ENCODE data around the gene RLN1.
"Not testable (repeated sequence)": the region's sequence is repeated elsewhere in the genome, so short reads cannot be mapped to it uniquely, and the experiment has no call there.

RLN1 gene

DNA sequence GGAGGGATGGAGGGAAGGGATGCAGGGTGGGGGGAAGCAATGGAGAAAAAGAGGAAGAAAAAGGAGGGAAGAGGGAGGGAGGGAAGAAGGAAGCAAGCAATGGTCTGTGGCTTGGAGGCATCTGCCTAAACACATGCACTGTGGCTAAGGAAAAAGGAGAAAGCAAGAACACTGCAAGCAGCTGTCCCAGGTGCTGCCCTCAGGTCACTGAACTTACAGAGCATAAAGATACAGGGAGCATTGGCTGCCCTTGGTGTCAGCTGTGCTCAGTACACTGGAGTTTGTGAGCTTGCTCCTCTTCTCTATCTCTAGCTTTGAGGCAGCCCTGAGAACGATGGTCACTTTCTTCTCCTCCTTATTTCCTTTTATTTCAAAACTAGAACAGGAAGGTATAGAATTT, 18.1 kb downstream of the RLN1 start:
- DNase-seq (ENCODE audit: low spot score) = not testable (repeated sequence)

DNA sequence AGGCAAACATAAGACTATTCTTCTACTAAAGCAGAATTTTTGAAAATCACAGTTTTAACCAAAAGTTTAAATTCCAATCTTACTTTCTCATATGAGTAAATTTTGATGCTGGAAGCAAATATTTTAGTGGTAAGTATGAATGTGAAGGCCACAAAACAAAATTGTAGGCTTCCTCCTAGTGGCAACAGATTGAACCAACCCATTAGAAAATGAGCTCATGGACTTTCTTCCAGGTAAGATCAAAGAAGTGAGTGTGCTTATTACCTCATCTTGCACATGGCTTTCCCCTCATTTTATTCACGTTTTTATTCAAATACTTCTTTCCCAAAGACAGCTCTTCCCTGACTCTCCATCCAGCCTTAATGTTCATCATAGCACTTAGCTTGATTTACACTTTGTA, 18.6 kb downstream of the RLN1 start:
- DNase-seq (ENCODE audit: low spot score) = no peak

DNA sequence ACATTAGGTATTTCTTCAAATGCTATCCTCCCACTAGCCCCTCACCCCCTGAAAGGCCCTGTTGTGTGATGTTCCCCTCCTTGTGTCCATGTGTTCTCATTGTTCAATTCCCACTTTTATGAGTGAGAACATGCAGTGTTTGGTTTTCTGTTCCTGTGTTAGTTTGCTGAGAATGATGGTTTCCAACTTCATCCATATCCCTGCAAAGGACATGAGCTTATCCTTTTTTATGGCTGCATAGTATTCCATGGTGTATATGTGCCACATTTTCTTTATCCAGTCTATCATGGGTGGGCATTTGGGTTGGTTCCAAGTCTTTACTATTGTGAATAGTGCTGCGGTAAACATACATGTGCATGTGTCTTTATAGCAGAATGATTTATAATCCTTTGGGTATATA, 23.3 kb downstream of the RLN1 start:
- DNase-seq (ENCODE audit: low spot score) = not testable (repeated sequence)

DNA sequence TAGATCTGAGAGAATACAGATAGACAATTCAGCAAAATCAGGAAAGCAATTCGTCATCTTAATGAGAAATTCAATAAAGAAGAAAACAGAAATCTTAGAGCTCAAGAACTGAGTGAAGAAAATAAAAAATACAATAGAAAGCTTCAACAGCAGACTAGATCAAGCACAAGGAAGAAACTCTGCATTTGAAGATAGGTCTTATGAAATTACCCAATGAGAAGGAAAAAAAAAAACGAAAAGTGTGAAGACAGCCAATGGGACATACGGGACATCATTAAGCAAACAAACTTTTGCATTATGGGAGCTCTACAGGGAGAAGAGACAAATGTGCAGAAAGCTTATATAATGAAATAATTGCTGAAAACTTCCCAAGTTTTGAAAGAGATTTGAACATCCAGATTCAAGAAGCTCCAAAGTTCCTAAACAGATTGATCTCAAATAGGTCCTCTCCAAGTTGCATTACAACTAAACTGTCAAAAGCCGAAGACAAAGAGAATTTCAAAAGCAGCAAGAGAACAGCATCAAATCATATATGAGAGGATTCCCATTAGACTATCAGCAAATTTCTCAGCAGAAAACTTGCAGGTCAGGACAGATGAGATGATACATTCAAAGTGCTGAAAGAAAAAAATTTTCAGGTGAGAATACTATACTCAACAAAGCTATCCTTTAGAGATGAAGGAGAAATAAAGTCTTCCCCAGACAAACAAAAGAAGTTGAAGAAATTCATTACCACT, 24.3 kb downstream of the RLN1 start:
- no peak for DNase-seq (ENCODE audit: low spot score)

DNA sequence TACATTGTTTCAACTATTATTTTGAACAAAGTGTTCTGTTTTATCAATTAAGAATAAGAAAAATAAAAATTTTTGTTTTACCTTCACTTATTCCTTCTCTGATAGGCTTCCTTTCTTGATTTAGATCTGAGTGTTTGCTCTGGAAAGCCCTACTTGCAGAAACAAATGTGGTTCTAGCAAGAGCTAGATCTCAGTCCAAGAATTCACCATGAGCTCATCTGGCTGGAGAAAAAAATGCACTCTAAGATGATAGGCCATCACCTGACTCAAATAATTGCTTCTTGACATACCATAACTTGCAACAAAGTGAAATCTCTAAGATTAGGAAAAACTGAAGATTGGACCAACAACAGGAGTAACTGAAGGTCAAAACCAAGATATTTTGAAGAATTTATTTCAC, 28.8 kb downstream of the RLN1 start:
- no peak for DNase-seq (ENCODE audit: low spot score)

DNA sequence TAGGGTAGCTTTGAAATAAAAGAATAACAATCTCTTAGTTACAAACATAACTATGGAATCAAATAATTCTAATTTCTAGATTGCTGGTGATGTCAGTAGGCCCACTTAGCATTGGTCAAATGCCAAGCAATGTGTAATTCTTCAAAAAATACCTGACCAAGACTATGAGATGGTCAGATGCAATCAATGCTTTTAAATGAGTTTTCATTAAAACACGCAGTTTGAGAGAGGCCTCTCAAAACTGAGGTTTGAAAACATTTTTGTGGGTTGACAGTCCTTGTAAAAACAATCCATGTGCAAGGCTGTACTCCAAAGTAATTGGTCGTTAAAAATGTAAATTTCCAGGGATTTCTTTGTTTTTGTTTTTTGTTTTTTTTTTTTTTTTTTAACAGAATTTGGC, 33.9 kb downstream of the RLN1 start:
- no peak for DNase-seq (ENCODE audit: low spot score)

DNA sequence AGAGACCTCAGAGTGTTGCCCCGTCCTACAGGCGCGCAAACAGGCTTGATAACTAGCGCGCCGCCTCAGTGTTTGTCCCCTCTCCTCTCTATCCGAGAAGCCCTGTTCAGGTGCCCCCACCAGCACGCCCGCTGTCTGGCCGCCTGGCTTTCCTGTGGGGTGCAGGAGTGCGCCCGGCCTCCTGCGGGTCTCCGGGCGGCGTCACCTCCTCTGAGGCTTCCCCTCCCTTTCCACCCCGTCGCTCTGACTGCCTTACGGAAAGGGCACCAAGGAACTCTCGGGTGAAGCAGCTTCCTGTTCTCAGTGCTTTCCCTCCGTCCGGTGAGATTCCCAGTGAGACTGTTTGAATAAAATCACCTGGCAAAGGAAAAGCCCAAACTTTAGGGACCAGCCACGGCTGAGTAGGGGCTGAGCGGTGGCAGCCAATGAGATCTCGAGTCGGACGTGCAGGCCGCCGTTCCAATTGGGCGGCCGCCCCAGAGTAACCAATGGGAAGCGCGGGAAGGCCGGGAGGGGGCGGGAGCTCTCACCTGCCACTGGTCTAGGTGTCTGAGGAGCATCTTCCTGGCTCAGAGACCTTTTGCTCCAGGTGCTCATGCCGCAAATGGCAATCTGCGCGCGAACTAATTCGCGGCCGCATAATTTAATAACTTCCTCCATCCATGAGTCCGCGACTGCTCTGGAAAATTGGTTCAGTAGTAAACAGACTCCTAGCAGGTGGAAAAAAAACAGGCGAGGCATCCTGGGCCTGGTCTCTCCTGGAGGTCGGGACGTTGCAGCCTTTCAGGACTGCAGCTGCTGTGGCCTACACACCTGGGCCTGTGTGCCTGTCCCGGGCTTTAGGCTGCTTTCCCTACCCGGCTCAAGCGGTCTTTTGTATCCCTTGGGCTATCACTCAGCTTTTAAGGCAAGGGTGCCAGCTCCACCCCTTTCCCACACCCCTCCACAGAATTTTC, 35.6 kb downstream of the RLN1 start, which contains the start of gene RLN2:
Gene RLN2, minus strand, starts transcription at position 877 of the 956 bp plus-strand sequence. Its CDS starts 136 bp downstream, at position 741.
- DNase-seq (ENCODE audit: low spot score) = not testable (repeated sequence)

DNA sequence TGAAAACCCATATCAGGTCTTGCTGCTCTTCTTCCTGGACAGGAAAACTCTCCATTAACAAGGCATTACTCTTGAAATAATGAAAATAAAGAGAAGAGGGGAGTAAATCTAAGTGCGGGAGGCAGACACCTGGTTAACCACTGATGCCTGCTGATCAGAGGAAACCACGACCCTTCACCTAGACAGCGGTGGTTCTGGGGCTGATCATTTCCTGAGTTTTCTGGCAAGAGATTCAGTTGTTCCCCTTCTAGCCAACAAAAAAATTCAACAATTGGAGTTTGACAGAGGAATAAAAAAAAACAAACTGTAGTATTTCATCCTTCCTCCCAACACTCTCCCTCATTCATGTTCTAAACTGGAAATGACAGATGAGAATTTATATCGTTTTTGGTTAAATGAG, 38.1 kb downstream of the RLN1 start:
- DNase-seq (ENCODE audit: low spot score) = no peak

DNA sequence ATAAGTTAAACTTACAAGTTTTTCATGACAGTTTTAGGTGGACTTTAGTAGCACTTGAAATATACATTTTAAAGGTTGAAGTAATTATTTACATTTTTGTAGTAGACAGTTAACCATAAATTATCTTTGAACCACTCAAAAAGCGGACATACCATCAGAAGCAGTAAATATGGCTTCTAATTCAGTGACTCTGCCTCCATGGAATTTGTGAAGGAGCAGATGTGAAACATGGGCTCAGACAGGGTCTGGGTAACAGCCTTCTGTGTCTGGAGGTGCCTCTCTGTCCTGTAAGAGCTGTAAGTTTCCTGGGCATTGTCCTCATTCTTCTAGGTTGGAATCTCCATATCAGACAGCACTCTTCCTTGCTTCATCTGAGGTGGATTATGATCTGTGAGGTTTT, 47.5 kb downstream of the RLN1 start:
- DNase-seq (ENCODE audit: low spot score) = no peak

DNA sequence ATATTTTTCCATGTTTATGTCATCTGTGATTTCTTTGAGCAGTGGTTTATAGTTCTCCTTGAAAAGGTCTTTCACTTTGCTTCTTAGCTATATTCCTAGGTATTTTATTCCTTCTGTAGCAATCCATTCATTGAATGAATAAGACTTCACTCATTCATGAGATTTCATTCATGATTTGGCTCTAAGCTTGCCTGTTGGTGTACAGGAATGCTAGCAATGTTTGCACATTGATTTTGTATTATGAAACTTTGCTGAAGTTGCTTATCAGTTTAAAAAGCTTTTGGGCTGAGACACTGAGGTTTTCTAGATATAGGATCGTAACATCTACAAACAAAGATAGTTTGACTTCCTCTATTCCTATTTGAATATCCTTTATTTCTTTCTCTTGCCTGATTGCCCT, 51.1 kb downstream of the RLN1 start:
- no peak for DNase-seq (ENCODE audit: low spot score)

DNA sequence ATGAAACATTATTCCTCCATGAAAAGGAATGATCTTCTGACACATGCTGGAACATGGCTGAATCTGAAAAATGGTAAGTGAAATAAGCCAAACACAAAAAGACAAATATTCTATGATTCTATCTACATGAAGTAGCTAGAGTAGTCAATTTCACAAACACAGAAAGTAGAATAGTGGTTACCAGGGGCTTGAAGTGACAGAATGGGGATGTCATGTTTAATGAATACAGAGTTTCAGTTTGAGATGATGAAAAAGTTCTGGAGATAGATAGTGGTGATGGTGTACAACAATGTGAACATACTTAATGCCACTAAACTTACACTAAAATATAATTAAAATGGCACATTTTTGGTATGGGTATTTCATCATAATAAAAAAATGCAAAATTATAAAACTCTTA, 53.4 kb downstream of the RLN1 start:
- DNase-seq (ENCODE audit: low spot score) = no peak

Measured in AG08396 (cell line).